ENCODE data around the gene KLHDC1. TPM values are rescaled to one million over a fixed set of nuclear protein-coding genes. Genes with fewer than 3 reads are reported as not detected.
"Not testable (repeated sequence)": the region's sequence is repeated elsewhere in the genome, so short reads cannot be mapped to it uniquely, and the experiment has no call there.

KLHDC1 gene
- total RNA-seq, 1 donor from 2014 or later: 0.17 TPM

GRCh38 chr14:49732896-49733295, 40.0 kb downstream of the KLHDC1 start:
- no peak for TF ChIP-seq CTCF (conservative IDR thresholded peaks at IDR 0.05; ENCODE audit: low read depth, low read length)
- no peak overlapping the region for H3K4me3 ChIP-seq (ENCODE audit: low read depth, low read length)
- no peak for DNase-seq (ENCODE audit: low read depth)

- no peak for DNase-seq (ENCODE audit: low read depth)
- H3K4me3 ChIP-seq (ENCODE audit: low read depth, low read length): no peak overlapping the region
- TF ChIP-seq CTCF (conservative IDR thresholded peaks at IDR 0.05; ENCODE audit: low read depth, low read length): no peak
These were observed 40.9 kb downstream of the KLHDC1 start for GRCh38 chr14:49733836-49734235.

GRCh38 chr14:49735669-49736068, 42.7 kb downstream of the KLHDC1 start:
- H3K4me3 ChIP-seq (ENCODE audit: low read depth, low read length); DNase-seq (ENCODE audit: low read depth): not testable (repeated sequence)

GRCh38 chr14:49745191-49745590, 52.3 kb downstream of the KLHDC1 start:
- no peak for DNase-seq (ENCODE audit: low read depth)
- TF ChIP-seq CTCF (conservative IDR thresholded peaks at IDR 0.05; ENCODE audit: low read depth, low read length): no peak
- no peak overlapping the region for H3K4me3 ChIP-seq (ENCODE audit: low read depth, low read length)

- not testable (repeated sequence) for H3K4me3 ChIP-seq (ENCODE audit: low read depth, low read length); DNase-seq (ENCODE audit: low read depth)
These were observed 53.6 kb downstream of the KLHDC1 start for GRCh38 chr14:49746476-49746875.

GRCh38 chr14:49754570-49755097, 61.7 kb downstream of the KLHDC1 start:
- no peak for TF ChIP-seq CTCF (conservative IDR thresholded peaks at IDR 0.05; ENCODE audit: low read depth, low read length)
- H3K4me3 ChIP-seq (ENCODE audit: low read depth, low read length): no peak overlapping the region
- no peak for DNase-seq (ENCODE audit: low read depth)

GRCh38 chr14:49755378-49755777, 62.5 kb downstream of the KLHDC1 start:
- no peak overlapping the region for H3K4me3 ChIP-seq (ENCODE audit: low read depth, low read length)
- no peak for TF ChIP-seq CTCF (conservative IDR thresholded peaks at IDR 0.05; ENCODE audit: low read depth, low read length)
- no peak for DNase-seq (ENCODE audit: low read depth)

- no peak overlapping the region for H3K4me3 ChIP-seq (ENCODE audit: low read depth, low read length)
- no peak for TF ChIP-seq CTCF (conservative IDR thresholded peaks at IDR 0.05; ENCODE audit: low read depth, low read length)
- no peak for DNase-seq (ENCODE audit: low read depth)
These were observed 69.1 kb downstream of the KLHDC1 start for GRCh38 chr14:49761839-49762551.

All from epithelial cell of proximal tubule (primary cell).